K562 (cell line): ENCODE measurements around the gene C4orf46. TPM values are rescaled to one million over a fixed set of nuclear protein-coding genes. Genes with fewer than 3 reads are reported as not detected.

Source experiments
- ATAC-seq: fragments of 200-7000 bp; cut with Tn5 transposase; 3 replicates; pipeline ENCODE4 v1.9.1; 2020; ENCODE audit warnings: moderate library complexity
- BruUV-seq: library from RNA; stranded (reverse); fragments of 400-500 nt; replicated peaks from 2 replicates; lab custom pipeline; 2021; lab: Mats Ljungman, UMichigan
- CTCF ChIA-PET: fragments of 300-600 bp; formaldehyde crosslinking; extraction: SDS; loops from one replicate; lab custom pipeline; 2021; ENCODE audit warnings: low intra/inter-chr PET ratio; lab: Yijun Ruan, JAX
- POLR2A ChIA-PET: fragments of 300-600, 350-650 bp; sonication (Branson Sonifier 250); formaldehyde crosslinking; extraction: SDS; loops from one replicate; lab custom pipeline; 2021; ENCODE audit warnings: antibody characterized with exemption, inconsistent platforms; lab: Yijun Ruan, JAX
- DNase-seq, 4 experiments: peaks; one replicate each; pipeline versions ENCODE4 v3.0.0 to v3.0.0-alpha.2; 2011 to 2018; ENCODE audit warnings: low spot score in 3 of 4, mixed read lengths in 3 of 4; ENCODE audit errors: extremely low read depth in 1 of 4
- FAIRE-seq: peaks from 2 replicates; lab custom pipeline; 2011; peaks lifted over from hg19 to GRCh38; lab: Jason Lieb, UNC
- H2AFZ ChIP-seq: 2 replicates; pipeline ENCODE4 v1.6.0; 2011; ENCODE audit warnings: low read depth, low read length, control low read depth, inconsistent platforms
- H3K27ac ChIP-seq: fragments of 200-600 bp; 3 replicates; pipeline ENCODE4 v1.8.0; 2011; ENCODE audit warnings: low read depth, mild to moderate bottlenecking, control low read depth, inconsistent platforms, low read length, moderate library complexity, mixed read lengths; ENCODE audit errors: extremely low read depth
- H3K27me3 ChIP-seq, 2 experiments: fragments of 300-600 bp in 1 of 2; 2 replicates in 1 of 2; 3 replicates in 1 of 2; pipeline versions ENCODE4 v1.6.0 to v1.8.0; 2011; ENCODE audit warnings: inconsistent platforms in 2 of 2, low read length in 2 of 2, mild to moderate bottlenecking in 1 of 2, mixed read lengths in 1 of 2, moderate library complexity in 1 of 2; ENCODE audit not compliant: control insufficient read depth in 2 of 2, insufficient read depth in 2 of 2
- H3K36me3 ChIP-seq: fragments of 300-600 bp; 3 replicates; pipeline ENCODE4 v1.8.0; 2011; ENCODE audit warnings: mild to moderate bottlenecking, low read length, inconsistent platforms; ENCODE audit not compliant: control insufficient read depth, insufficient read depth
- H3K4me1 ChIP-seq, 2 experiments: fragments of 200-600 bp in 1 of 2; replicated peaks in 1 of 2; 2 replicates in 1 of 2; 3 replicates in 1 of 2; pipeline versions ENCODE4 v1.5.1 to v1.8.0; 2011; ENCODE audit warnings: inconsistent platforms in 2 of 2, low read length in 2 of 2, mild to moderate bottlenecking in 1 of 2, mixed read lengths in 1 of 2, moderate library complexity in 1 of 2; ENCODE audit not compliant: control insufficient read depth in 2 of 2, insufficient read depth in 2 of 2
- H3K4me2 ChIP-seq: 2 replicates; pipeline ENCODE4 v1.6.1; 2011; ENCODE audit warnings: low read length, control low read depth, inconsistent platforms, mixed read lengths; ENCODE audit not compliant: insufficient read depth
- H3K4me3 ChIP-seq: fragments of 200-600 bp; sonication (generic), shearing (Covaris generic); 2 replicates; pipeline ENCODE4 v1.5.1; 2016; ENCODE audit warnings: control low read depth, inconsistent platforms
- H3K79me2 ChIP-seq: fragments of 200-600 bp; 3 replicates; pipeline ENCODE4 v1.8.0; 2011; ENCODE audit warnings: low read length, inconsistent platforms; ENCODE audit not compliant: control insufficient read depth, insufficient read depth
- H3K9ac ChIP-seq, 2 experiments: 2 replicates each; pipeline versions ENCODE4 v1.6.0 to v1.6.1; 2011; ENCODE audit warnings: low read depth in 2 of 2, low read length in 2 of 2, control low read depth in 1 of 2, inconsistent platforms in 1 of 2, mild to moderate bottlenecking in 1 of 2, mixed read lengths in 1 of 2; ENCODE audit not compliant: insufficient read depth in 1 of 2
- H3K9me1 ChIP-seq: one replicate; pipeline ENCODE4 v1.6.0; 2011; ENCODE audit warnings: inconsistent platforms, mild to moderate bottlenecking, low read length, moderate library complexity; ENCODE audit not compliant: control insufficient read depth, insufficient read depth
- H3K9me3 ChIP-seq: replicated peaks from 2 replicates; pipeline ENCODE4 v1.5.1; 2011; ENCODE audit warnings: low read depth, low read length, inconsistent platforms; ENCODE audit not compliant: control insufficient read depth, insufficient read depth
- H4K20me1 ChIP-seq: replicated peaks from 2 replicates; pipeline ENCODE4 v1.6.1; 2011; ENCODE audit warnings: low read length, inconsistent platforms, mixed read lengths; ENCODE audit not compliant: control insufficient read depth, insufficient read depth
- ATF6 ChIP-seq: sonication (generic); formaldehyde crosslinking; IDR thresholded peaks from 2 replicates; pipeline ENCODE4 v1.4.0; 2020; ENCODE audit warnings: mild to moderate bottlenecking, missing genetic modification reagents
- EP400 ChIP-seq: fragments of 450-650 bp; IDR thresholded peaks from 2 replicates; pipeline ENCODE4 v1.6.1; 2017; ENCODE audit warnings: antibody characterized with exemption, mild to moderate bottlenecking, moderate library complexity
- ESRRB ChIP-seq: fragments of 250-450 bp; sonication (Bioruptor Pico); IDR thresholded peaks from 2 replicates; pipeline ENCODE4 v1.5.0; 2020; ENCODE audit warnings: mild to moderate bottlenecking, moderate library complexity, borderline replicate concordance
- ETV6 ChIP-seq, 3 experiments: fragments of 150-350 bp in 1 of 3; sonication (generic) in 1 of 3; formaldehyde crosslinking in 1 of 3; IDR thresholded peaks; 2 replicates each; pipeline versions ENCODE4 v1.6.1 to v1.8.0; 2014 to 2022; ENCODE audit warnings: borderline replicate concordance in 2 of 3, low read depth in 2 of 3, antibody characterized with exemption in 1 of 3, low read length in 1 of 3, mild to moderate bottlenecking in 1 of 3, missing genetic modification reagents in 1 of 3
- HNRNPLL ChIP-seq: fragments of 200-400 bp; formaldehyde crosslinking; IDR thresholded peaks from 2 replicates; pipeline ENCODE4 v1.6.1; 2017; ENCODE audit warnings: low read length, low read depth, mild to moderate bottlenecking; ENCODE audit not compliant: poor library complexity, severe bottlenecking
- KLF13 ChIP-seq: fragments of 450-650 bp; IDR thresholded peaks from 2 replicates; pipeline ENCODE4 v1.6.1; 2016; ENCODE audit warnings: missing genetic modification characterization, low read depth, mild to moderate bottlenecking, missing compliant biosample characterization, moderate library complexity, borderline replicate concordance
- MCM7 ChIP-seq, 2 experiments: fragments of 450-650 bp; IDR thresholded peaks; 2 replicates each; pipeline ENCODE4 v1.6.1; 2016 to 2018
- YY1 ChIP-seq, 3 experiments: IDR thresholded peaks; 2 replicates each; pipeline ENCODE4 v1.6.1; 2011; ENCODE audit warnings: low read length in 2 of 3, mild to moderate bottlenecking in 2 of 3, moderate library complexity in 2 of 3, borderline replicate concordance in 1 of 3, control low read depth in 1 of 3, low read depth in 1 of 3; ENCODE audit not compliant: insufficient read depth in 3 of 3, insufficient replicate concordance in 2 of 3, control insufficient read depth in 1 of 3, insufficient read length in 1 of 3; ENCODE audit errors: extremely low read depth in 1 of 3
- ZBTB5 ChIP-seq: fragments of 450-650 bp; IDR thresholded peaks from 2 replicates; pipeline ENCODE4 v1.6.1; 2017; ENCODE audit warnings: antibody characterized with exemption
- ZFPM2 ChIP-seq: fragments of 250-450 bp; sonication (Bioruptor Pico); IDR thresholded peaks from 2 replicates; pipeline ENCODE4 v1.5.1; 2022; ENCODE audit warnings: mild to moderate bottlenecking
- WGBS: fragments of 100-300 bp; shearing (Covaris generic); methylation state at CpG from one replicate; pipeline ENCODE4 v1.1.6; 2016; ENCODE audit warnings: low coverage, mixed read lengths; ENCODE audit not compliant: insufficient coverage; ENCODE audit errors: missing lambda C conversion rate; 5-methylcytosine and 5-hydroxymethylcytosine counted together
- in situ Hi-C: fragments of 300-500 bp; cut with MboI; formaldehyde crosslinking; loops from 4 replicates; pipeline ENCODE4 v1.15.0; 2018; ENCODE audit warnings: inconsistent platforms, mixed read lengths
- intact Hi-C: fragments of 100-400 bp; cut with micrococcal nuclease; formaldehyde crosslinking; loops from 2 replicates; pipeline ENCODE4 v1.14.2; 2022
- polyA plus RNA-seq, 8 experiments: library from polyadenylated mRNA; depleted of rRNA in 4 of 8; stranded (reverse) in 5 of 8; unstranded in 3 of 8; fragments of >200 nt; fragmentation: Nextera tagmentation in 2 of 8; fragmentation: Illumina TruSeq in 1 of 8; extraction: Ambion mirVana in 2 of 8; extraction: Trizol in 1 of 8; gene quantifications; 2 replicates each; pipeline versions ENCODE4 v1.2.1 to v1.2.3, GENCODE V29; 2011 to 2014; ENCODE audit warnings: inconsistent platforms in 1 of 8, missing spikeins in 1 of 8
- total RNA-seq, 7 experiments: library from RNA; depleted of rRNA in 6 of 7; stranded (reverse); fragments of >200 nt in 6 of 7; fragmentation: Illumina TruSeq in 2 of 7; extraction: Trizol in 2 of 7; gene quantifications; 2 replicates each; pipeline versions ENCODE4 v1.2.1 to v1.2.3, GENCODE V29; 2011 to 2021; ENCODE audit warnings: low replicate concordance in 1 of 7

C4orf46 gene
- total and polyA plus RNA-seq, 9 of the 15 experiments (the other 6 are each of a cell fraction or from before 2014, with no cell fraction given) = 9.7 to 24.4 (median 17.0) TPM

- no peak for TF ChIP-seq YY1 (IDR thresholded peaks at IDR 0.05; ENCODE audit: borderline replicate concordance in 1 of 3, control insufficient read depth in 1 of 3, extremely low read depth in 1 of 3, insufficient read depth in 3 of 3, insufficient read length in 1 of 3, insufficient replicate concordance in 2 of 3, low read depth in 1 of 3, low read length in 2 of 3)
Measured at GRCh38 chr4:158657291-158657690, 14.4 kb downstream of the C4orf46 start (continued).

GRCh38 chr4:158656439-158656838 is 15.2 kb downstream of the C4orf46 start:
- no peak for FAIRE-seq
- Histone ChIP-seq H3K79me2 (no peaks in the 10 kb centered on the region), H3K27me3 (no peaks in the 10 kb centered on the region), H3K4me1 (peaks cover 0 to 5% of the 10 kb centered on the region in 2 experiments; a peak in 2 of 5 replicates), H3K4me2 (no peak overlapping the region), H3K9me1 (no peaks in the 10 kb centered on the region)
- CTCF ChIA-PET = no interaction called here
- TF ChIP-seq HNRNPLL (no peak), ESRRB (CRISPR knock-in tag) (no peak), ATF6 (CRISPR knock-in tag) (no peak), ZBTB5 (no peak), MCM7 (IDR thresholded peaks at IDR 0.05) (no peak), ETV6 (IDR thresholded peaks at IDR 0.05; ENCODE audit: borderline replicate concordance in 1 of 2, low read depth in 2 of 2, low read length in 1 of 2) (no peak), ETV6 (CRISPR knock-in tag; IDR thresholded peaks at IDR 0.05; ENCODE audit: borderline replicate concordance) (no peak), EP400 (no peak), ZFPM2 (CRISPR knock-in tag) (no peak), KLF13 (tag) (no peak)
- TF ChIP-seq, all 486 proteins: peak for 0
- Histone ChIP-seq H3K27ac (no peak overlapping the region), H3K4me3 (no peak overlapping the region), H3K36me3 (no peaks in the 10 kb centered on the region), H4K20me1 (no peaks in the 10 kb centered on the region), H3K9me3 (no peaks in the 10 kb centered on the region), H2AFZ (no peak overlapping the region), H3K9ac (no peak overlapping the region)
- DNase-seq = no peak
- WGBS = 17% methylated on average over 1 of the region's 1 CpG
- POLR2A ChIA-PET = no interaction called here
- no peak for ATAC-seq
- no TSS peak for BruUV-seq
- in situ Hi-C loops = no loop called here
- intact Hi-C loops = no loop called here
